DOHH2 (cell line): ENCODE results near the gene FNDC3B.

Experiments used
- CTCF ChIP-seq: fragments of 200-600 bp; sonication (generic); IDR thresholded peaks from one replicate; pipeline ENCODE4 v1.5.1; 2014; ENCODE audit warnings: antibody characterized with exemption, mild to moderate bottlenecking, low read depth, low read length; ENCODE audit not compliant: poor library complexity, severe bottlenecking
- EZH2phosphoT487 ChIP-seq: fragments of 200-600 bp; sonication (generic); IDR thresholded peaks from 2 replicates; pipeline ENCODE4 v1.6.1; 2017; ENCODE audit warnings: borderline replicate concordance, mild to moderate bottlenecking, antibody characterized with exemption, low read length, moderate library complexity, mixed read lengths

- TF ChIP-seq CTCF (no peak), EZH2phosphoT487 (no peak)
Observed at GRCh38 chr3:172359231-172359630, 319.9 kb downstream of the FNDC3B start.
